ENCODE data around the gene MALT1. TPM values are rescaled to one million over a fixed set of nuclear protein-coding genes. Genes with fewer than 3 reads are reported as not detected.
A peak's percentile ranks its signal among the peaks of the same experiment; 100 is the strongest.

MALT1 gene
- polyA plus RNA-seq, 3 donors from 2014 or later, result 18.8 to 34.2 (median 30.6) TPM

GRCh38 chr18:58714821-58715220 is 43.6 kb downstream of the MALT1 start:
- H3K27me3 Mint-ChIP-seq (ENCODE audit: low read depth in 3 of 3), result no peaks in the 10 kb centered on the region
- H3K9me3 Mint-ChIP-seq, result no peaks in the 10 kb centered on the region
- H3K27ac Mint-ChIP-seq, result peak overlapping the region; percentile 80 to 97 (median 92)
- peaks cover 35 to 37% of the 10 kb centered on the region in 2 donors for H3K4me1 Mint-ChIP-seq
- DNase-seq, result no peak
- peaks cover 0 to 12% (median 10%) of the 10 kb centered on the region in 3 donors for H3K36me3 Mint-ChIP-seq
- peak overlapping the region in 1 of 5 donors; percentile 89 for H3K4me3 Mint-ChIP-seq

GRCh38 chr18:58715540-58715939 is 44.3 kb downstream of the MALT1 start:
- no peaks in the 10 kb centered on the region for H3K27me3 Mint-ChIP-seq (ENCODE audit: low read depth in 3 of 3)
- no peaks in the 10 kb centered on the region for H3K9me3 Mint-ChIP-seq
- DNase-seq, result no peak
- H3K27ac Mint-ChIP-seq, result peak overlapping the region; percentile 80 to 97 (median 92)
- peaks cover 35 to 39% of the 10 kb centered on the region in 2 donors for H3K4me1 Mint-ChIP-seq
- peak overlapping the region; percentile 68 to 89 (median 85) for H3K4me3 Mint-ChIP-seq
- H3K36me3 Mint-ChIP-seq, result peaks cover 5 to 15% (median 10%) of the 10 kb centered on the region in 3 donors

GRCh38 chr18:58716060-58716756 is 44.9 kb downstream of the MALT1 start:
- Mint-ChIP-seq H3K4me3 (peak overlapping the region; percentile 68 to 89 (median 85)), H3K27me3 (ENCODE audit: low read depth in 3 of 3) (no peaks in the 10 kb centered on the region), H3K36me3 (peaks cover 5 to 15% (median 10%) of the 10 kb centered on the region in 3 donors), H3K4me1 (peaks cover 39 to 40% of the 10 kb centered on the region in 2 donors), H3K9me3 (no peaks in the 10 kb centered on the region), H3K27ac (peak overlapping the region; percentile 80 to 97 (median 92))
- DNase-seq, result peak; percentile 32 to 40 (median 36)

- Mint-ChIP-seq H3K4me1 (peaks cover 16 to 25% of the 10 kb centered on the region in 2 donors), H3K27ac (peak overlapping the region in 5 of 6 donors; percentile 22 to 79 (median 72)), H3K27me3 (ENCODE audit: low read depth in 3 of 3) (peaks cover 0 to 3% (median 0%) of the 10 kb centered on the region in 3 donors), H3K36me3 (peaks cover 8 to 29% (median 9%) of the 10 kb centered on the region in 3 donors), H3K9me3 (no peaks in the 10 kb centered on the region), H3K4me3 (no peak overlapping the region)
- peak; percentile 52 to 61 (median 60) for DNase-seq
Measured at GRCh38 chr18:58721566-58722239, 50.4 kb downstream of the MALT1 start.

GRCh38 chr18:58723810-58724602 is 52.7 kb downstream of the MALT1 start:
- H3K4me1 Mint-ChIP-seq, result peaks cover 11 to 22% of the 10 kb centered on the region in 2 donors
- H3K27me3 Mint-ChIP-seq (ENCODE audit: low read depth in 3 of 3), result peaks cover 0 to 3% (median 0%) of the 10 kb centered on the region in 3 donors
- peaks cover 4 to 22% (median 14%) of the 10 kb centered on the region in 3 donors for H3K36me3 Mint-ChIP-seq

GRCh38 chr18:58726671-58727070 is 55.4 kb downstream of the MALT1 start:
- H3K27ac Mint-ChIP-seq, result peak overlapping the region in 1 of 6 donors; percentile 19
- no peak overlapping the region for H3K4me3 Mint-ChIP-seq
- no peak for DNase-seq
- H3K9me3 Mint-ChIP-seq, result no peaks in the 10 kb centered on the region
- H3K27me3 Mint-ChIP-seq (ENCODE audit: low read depth in 3 of 3), result peaks cover 0 to 3% (median 0%) of the 10 kb centered on the region in 3 donors
- peaks cover 14 to 35% (median 16%) of the 10 kb centered on the region in 3 donors for H3K36me3 Mint-ChIP-seq
- H3K4me1 Mint-ChIP-seq, result peaks cover 4 to 11% of the 10 kb centered on the region in 2 donors

More at GRCh38 chr18:58723810-58724602, 52.7 kb downstream of the MALT1 start:
- H3K27ac Mint-ChIP-seq, result no peak overlapping the region
- H3K4me3 Mint-ChIP-seq, result no peak overlapping the region
- no peak for DNase-seq
- H3K9me3 Mint-ChIP-seq, result no peaks in the 10 kb centered on the region

GRCh38 chr18:58727776-58728500 is 56.7 kb downstream of the MALT1 start:
- H3K27me3 Mint-ChIP-seq (ENCODE audit: low read depth in 3 of 3), result no peaks in the 10 kb centered on the region
- H3K36me3 Mint-ChIP-seq, result peaks cover 14 to 35% (median 16%) of the 10 kb centered on the region in 3 donors
- H3K27ac Mint-ChIP-seq, result no peak overlapping the region

GRCh38 chr18:58728719-58729118 is 57.5 kb downstream of the MALT1 start:
- Mint-ChIP-seq H3K27me3 (ENCODE audit: low read depth in 3 of 3) (no peaks in the 10 kb centered on the region), H3K4me1 (no peaks in the 10 kb centered on the region), H3K36me3 (peaks cover 16 to 32% (median 18%) of the 10 kb centered on the region in 3 donors), H3K27ac (peak overlapping the region in 1 of 6 donors; percentile 34), H3K4me3 (no peak overlapping the region), H3K9me3 (no peaks in the 10 kb centered on the region)
- DNase-seq, result no peak

More at GRCh38 chr18:58727776-58728500, 56.7 kb downstream of the MALT1 start:
- DNase-seq, result no peak
- no peaks in the 10 kb centered on the region for H3K9me3 Mint-ChIP-seq
- H3K4me3 Mint-ChIP-seq, result no peak overlapping the region
- H3K4me1 Mint-ChIP-seq, result no peaks in the 10 kb centered on the region

- no peak for DNase-seq
- Mint-ChIP-seq H3K4me3 (no peak overlapping the region), H3K27ac (no peak overlapping the region), H3K36me3 (peaks cover 22 to 42% (median 23%) of the 10 kb centered on the region in 3 donors), H3K4me1 (no peaks in the 10 kb centered on the region), H3K9me3 (no peaks in the 10 kb centered on the region), H3K27me3 (ENCODE audit: low read depth in 3 of 3) (no peaks in the 10 kb centered on the region)
Measured at GRCh38 chr18:58730618-58731017, 59.4 kb downstream of the MALT1 start.

GRCh38 chr18:58732471-58732870 is 61.2 kb downstream of the MALT1 start:
- Mint-ChIP-seq H3K9me3 (no peaks in the 10 kb centered on the region), H3K27me3 (ENCODE audit: low read depth in 3 of 3) (no peaks in the 10 kb centered on the region), H3K36me3 (peaks cover 24 to 52% (median 29%) of the 10 kb centered on the region in 3 donors), H3K27ac (no peak overlapping the region), H3K4me3 (no peak overlapping the region), H3K4me1 (no peaks in the 10 kb centered on the region)
- no peak for DNase-seq

GRCh38 chr18:58733866-58734265 is 62.6 kb downstream of the MALT1 start:
- no peak overlapping the region for H3K4me3 Mint-ChIP-seq
- H3K4me1 Mint-ChIP-seq, result no peaks in the 10 kb centered on the region
- H3K36me3 Mint-ChIP-seq, result peaks cover 29 to 65% (median 33%) of the 10 kb centered on the region in 3 donors
- no peak overlapping the region for H3K27ac Mint-ChIP-seq
- no peaks in the 10 kb centered on the region for H3K27me3 Mint-ChIP-seq (ENCODE audit: low read depth in 3 of 3)
- DNase-seq, result no peak
- H3K9me3 Mint-ChIP-seq, result no peaks in the 10 kb centered on the region

- DNase-seq, result no peak
- Mint-ChIP-seq H3K4me3 (no peak overlapping the region), H3K27ac (no peak overlapping the region), H3K9me3 (no peaks in the 10 kb centered on the region), H3K4me1 (peaks cover 8 to 11% of the 10 kb centered on the region in 2 donors), H3K36me3 (peaks cover 30 to 66% (median 34%) of the 10 kb centered on the region in 3 donors), H3K27me3 (ENCODE audit: low read depth in 3 of 3) (no peaks in the 10 kb centered on the region)
Measured at GRCh38 chr18:58738322-58738721, 67.1 kb downstream of the MALT1 start.

- H3K36me3 Mint-ChIP-seq, result peaks cover 56 to 73% (median 68%) of the 10 kb centered on the region in 3 donors
- no peak for DNase-seq
- peaks cover 1 to 3% of the 10 kb centered on the region in 2 donors for H3K4me1 Mint-ChIP-seq
- no peaks in the 10 kb centered on the region for H3K27me3 Mint-ChIP-seq (ENCODE audit: low read depth in 3 of 3)
- peaks cover 0 to 9% (median 6%) of the 10 kb centered on the region in 6 donors for H3K9me3 Mint-ChIP-seq
- H3K4me3 Mint-ChIP-seq, result no peak overlapping the region
- H3K27ac Mint-ChIP-seq, result no peak overlapping the region
Measured at GRCh38 chr18:58745914-58746313, 74.6 kb downstream of the MALT1 start.
